GM19099 (cell line): ENCODE measurements around the gene SLC1A4.

Source experiments
- POLR2A ChIP-seq: IDR thresholded peaks from 3 replicates; pipeline ENCODE4 v1.6.1; 2011; ENCODE audit warnings: low read depth; ENCODE audit not compliant: insufficient read length; ENCODE audit errors: extremely low read depth

Gene SLC1A4

DNA sequence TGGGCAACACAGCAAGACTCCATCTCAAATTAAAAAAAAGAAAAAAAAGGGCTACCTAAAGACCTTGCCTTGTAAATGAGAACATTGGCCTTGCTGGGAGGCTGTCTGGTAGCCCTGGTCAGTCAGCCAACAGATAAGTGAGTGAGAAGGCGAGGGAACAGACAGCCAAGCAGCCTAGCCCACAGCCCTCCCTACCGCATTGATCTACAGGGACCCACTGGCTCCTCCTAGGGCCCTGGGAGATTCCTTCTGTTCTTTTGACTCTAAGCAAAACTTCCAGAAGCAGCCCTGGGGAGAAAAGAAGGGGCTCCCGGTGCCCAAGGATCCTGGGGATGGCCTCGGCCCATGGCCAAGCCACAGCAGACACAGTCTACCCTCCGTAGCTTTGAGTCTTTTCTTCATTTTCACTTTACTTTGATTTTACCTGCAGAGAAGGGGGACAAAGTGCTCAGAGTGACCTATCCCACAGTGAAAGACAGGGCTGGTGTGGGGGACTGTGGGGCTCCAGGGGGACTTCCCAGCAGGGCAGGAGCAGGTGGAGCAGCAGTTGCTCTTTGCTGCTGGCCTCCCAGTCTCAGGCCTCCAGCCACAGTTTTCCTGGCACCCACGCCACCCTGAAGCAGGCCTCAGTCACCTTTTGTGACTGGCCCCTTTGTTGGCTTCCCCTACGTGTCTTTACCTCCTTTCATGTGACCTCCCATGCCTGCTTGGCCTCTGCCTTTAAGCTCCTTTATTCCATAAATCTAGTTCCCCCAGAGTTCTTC, 72.1 kb downstream of the SLC1A4 start:
- TF ChIP-seq POLR2A, result no peak

DNA sequence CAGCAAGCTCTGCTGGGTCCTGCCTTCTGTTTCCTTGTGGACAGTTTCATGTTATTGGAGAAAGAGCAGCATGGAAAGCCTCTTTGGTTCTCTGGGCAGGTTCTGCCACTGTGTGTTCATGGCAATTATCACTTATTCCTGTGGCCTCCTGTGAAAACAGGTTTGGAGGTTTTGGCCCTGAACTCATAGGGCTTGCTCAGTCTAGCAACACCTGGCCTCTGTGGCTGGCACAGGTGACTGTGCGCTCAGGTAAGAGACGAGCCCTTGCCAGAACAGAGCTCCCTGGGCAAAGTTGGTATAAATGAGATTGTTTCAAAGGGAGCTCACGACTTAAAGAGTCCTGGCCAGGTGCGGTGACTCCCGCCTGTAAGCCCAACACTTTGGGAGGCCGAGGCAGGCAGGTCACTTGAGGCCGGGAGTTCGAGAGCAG, 72.7 kb downstream of the SLC1A4 start:
- TF ChIP-seq POLR2A, result no peak

DNA sequence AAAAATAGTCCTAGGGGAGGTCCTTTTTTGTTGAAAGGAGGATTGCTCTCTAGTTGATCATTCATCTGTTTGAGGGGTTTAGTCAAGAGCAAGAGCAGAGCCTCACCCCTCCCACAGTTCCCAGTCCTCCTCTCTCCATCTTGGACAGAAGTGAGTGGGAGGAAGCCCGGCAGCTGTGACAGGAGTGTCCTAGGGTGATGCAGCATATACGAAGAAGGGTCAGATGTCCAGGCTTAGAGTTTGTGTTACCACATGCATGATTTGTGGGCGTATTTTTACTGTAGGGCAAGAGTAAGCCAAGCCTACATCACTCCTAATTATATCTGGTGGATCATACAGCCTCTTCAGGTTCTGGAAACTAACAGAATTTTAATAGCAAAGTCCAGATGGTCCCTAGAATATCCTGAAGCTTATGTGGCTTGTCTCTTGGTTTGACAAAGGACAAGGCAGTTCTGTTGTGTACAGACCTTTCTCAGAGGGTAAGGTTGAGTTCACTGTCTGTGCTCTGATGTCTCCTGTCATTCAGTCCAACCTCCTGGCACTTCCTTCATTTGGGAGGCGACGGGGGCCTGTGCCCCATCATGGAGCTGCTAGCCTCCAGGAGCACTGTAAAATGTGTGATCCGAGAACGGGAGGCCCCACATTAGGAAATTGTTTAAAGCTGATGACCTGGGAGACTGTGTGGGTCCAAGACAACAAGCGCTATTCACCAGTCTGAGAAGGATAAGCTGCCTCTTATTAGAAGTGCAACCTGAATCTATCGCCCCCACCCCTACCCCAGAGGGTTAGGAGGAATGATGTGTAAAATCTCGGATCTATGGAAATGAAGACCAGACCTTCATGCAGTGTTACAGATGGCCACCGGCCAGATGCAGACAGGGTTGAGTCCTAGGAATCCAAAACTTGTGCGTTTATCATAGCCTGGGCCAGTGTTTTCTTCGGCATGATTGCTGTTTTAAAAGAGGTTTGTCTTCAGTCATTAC, 73.9 kb downstream of the SLC1A4 start:
- no peak for TF ChIP-seq POLR2A

DNA sequence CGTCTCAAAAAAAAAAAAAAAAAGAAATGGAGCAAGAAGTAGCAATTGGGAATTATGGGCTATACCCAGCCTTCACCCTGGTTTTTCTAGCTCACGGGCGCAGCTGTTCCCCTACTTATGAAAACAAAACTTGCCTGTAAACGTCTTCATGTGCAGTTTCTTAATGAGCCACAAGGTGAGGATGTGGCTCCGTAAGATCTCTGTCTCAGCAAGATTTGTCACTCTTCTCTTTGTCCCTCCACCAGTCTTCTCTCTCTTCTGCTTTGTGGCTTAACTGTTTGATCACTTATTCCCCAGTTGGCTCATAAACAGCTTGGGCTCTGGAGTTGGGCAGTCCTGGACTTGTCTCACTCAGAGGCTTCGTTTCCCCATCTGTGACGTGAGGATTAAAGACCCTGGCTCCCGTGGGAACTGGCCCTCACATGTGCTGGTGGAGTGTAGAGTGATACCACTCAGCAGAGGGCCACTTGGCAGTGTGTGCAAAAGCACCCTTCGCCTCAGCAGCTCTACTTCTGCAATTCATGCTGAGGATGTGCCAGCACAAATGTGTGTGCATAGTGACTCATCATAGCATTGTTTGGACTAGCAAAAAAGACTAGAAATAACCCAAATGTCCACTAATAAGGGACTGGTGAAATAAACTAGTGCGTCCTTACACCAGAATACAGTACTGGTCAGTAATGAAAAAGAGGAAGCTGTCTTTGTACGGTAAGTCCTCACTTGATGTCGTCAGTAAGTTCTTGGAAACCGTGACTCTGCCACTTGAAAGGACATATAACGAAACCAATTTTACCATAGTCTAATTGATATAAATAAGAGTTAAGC, 75.7 kb downstream of the SLC1A4 start:
- TF ChIP-seq POLR2A, result no peak

DNA sequence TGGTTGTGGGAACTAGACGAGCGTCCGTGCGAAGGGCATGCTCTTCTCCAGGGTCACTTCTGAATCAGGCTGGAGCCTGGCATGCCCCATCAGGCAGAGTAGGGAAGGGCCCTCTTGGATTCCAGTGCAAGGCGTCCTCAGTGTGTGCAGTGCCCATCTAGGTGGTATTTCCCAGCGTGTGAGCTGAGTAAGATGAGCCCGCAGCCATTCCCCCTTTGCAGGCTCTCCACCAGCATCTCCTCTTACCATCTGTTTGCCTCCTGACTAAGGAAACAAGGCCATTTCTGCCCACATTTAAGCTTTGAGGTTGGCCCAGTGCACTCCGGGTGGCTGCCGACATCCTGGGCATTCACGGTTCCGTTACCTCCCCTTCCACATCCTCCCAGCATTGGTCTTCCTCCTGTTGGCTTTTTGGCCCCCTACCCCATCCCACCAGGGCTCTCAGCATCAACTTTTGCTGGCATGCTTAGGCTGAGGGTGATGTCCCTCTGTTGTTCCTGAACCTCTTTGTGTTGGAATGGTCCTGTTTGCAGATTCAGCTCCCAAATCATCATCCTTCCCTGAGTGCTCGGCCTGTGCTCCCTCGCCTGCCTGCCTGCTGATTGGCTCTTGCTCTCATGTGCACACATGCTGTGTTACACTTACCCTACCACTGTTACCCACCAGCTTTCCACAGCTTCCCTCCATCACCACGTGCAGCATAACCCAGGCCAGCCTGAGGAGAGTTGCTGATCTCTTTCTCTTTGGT, 78.8 kb downstream of the SLC1A4 start:
- TF ChIP-seq POLR2A, result no peak

DNA sequence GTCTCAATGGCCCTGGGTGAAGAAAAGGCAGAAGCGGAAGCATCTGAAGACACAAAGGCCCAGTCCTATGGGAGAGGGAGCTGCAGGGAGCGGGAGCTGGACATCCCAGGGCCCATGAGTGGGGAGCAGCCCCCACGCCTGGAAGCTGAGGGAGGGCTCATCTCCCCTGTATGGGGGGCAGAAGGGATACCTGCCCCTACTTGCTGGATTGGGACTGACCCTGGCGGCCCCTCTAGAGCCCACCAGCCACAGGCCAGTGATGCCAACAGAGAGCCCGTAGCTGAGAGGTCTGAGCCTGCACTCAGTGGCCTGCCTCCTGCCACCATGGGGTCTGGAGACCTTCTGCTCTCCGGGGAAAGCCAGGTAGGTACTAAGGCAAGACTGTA, 80.2 kb downstream of the SLC1A4 start:
- TF ChIP-seq POLR2A, result no peak

DNA sequence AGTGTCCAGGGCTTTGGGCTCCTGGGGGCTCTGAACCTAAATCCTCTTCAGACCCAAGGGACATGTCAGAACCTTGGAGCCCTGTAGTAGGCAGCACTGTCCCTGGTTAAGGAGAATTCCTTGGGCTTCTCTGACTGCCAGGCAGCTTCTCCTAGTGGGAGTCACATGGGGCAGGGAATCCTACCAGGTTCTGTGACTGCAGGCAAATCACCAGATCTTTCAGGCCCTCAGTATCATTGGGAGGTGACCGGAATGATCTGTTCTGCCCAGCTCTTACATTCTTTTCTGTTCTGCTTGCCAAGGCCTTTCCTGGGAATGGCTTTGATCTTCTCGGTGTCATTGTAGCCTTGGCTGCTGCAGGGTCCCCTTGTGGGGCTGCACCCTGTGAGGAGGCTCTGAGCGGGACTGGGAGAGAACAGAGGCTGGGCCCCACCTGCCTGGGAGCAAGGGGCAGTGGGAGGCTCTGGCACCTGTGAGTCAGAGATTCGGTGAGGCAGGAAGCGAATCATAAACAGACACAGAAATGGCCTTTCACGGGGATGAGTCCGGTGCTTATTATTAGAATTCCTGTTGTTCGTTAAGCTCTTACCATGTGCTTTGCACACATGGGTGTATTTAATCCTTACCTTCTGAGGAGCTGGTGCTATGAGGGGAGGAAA, 81.1 kb downstream of the SLC1A4 start:
- TF ChIP-seq POLR2A, result no peak

DNA sequence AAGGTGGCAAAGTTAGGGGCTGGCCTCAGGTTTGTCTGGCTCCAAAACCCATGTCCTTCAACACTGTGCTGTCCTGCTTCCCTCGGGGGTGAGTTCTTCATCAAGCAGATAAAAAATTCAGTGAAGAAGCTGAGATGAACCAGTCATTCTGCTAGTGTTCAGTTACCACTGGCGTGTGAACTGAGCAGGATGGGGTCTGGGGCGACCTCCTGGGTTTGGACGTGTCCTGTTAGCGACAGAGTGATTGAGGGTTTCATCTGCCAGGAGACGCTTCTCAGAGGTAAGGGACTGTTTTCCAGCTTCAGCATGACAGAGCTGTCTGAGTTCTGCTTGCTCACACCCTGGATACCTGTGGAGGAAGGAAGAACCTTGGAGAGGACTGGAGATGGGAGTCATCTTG, 81.7 kb downstream of the SLC1A4 start:
- no peak for TF ChIP-seq POLR2A

DNA sequence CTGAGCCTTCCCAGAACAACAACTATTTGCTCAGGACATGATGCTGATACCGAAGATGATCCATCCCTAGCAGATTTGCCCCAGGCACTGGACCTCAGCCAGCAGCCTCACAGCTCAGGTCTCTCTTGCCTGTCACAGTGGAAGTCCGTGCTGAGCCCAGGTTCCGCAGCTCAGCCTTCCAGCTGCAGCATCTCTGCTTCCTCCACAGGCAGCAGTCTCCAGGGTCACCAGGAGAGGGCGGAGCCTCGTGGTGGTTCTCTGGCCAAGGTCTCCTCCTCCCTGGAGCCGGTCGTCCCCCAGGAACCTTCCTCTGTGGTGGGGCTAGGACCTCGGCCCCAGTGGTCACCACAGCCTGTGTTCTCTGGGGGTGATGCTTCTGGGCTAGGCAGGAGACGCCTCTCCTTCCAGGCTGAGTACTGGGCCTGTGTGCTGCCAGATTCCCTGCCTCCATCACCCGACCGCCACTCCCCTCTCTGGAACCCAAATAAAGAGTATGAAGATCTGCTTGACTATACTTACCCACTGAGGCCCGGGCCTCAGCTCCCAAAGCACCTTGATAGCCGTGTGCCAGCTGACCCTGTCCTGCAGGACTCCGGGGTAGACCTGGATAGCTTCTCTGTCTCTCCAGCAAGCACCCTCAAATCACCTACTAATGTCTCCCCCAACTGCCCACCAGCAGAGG, 82.4 kb downstream of the SLC1A4 start:
- TF ChIP-seq POLR2A, result no peak

DNA sequence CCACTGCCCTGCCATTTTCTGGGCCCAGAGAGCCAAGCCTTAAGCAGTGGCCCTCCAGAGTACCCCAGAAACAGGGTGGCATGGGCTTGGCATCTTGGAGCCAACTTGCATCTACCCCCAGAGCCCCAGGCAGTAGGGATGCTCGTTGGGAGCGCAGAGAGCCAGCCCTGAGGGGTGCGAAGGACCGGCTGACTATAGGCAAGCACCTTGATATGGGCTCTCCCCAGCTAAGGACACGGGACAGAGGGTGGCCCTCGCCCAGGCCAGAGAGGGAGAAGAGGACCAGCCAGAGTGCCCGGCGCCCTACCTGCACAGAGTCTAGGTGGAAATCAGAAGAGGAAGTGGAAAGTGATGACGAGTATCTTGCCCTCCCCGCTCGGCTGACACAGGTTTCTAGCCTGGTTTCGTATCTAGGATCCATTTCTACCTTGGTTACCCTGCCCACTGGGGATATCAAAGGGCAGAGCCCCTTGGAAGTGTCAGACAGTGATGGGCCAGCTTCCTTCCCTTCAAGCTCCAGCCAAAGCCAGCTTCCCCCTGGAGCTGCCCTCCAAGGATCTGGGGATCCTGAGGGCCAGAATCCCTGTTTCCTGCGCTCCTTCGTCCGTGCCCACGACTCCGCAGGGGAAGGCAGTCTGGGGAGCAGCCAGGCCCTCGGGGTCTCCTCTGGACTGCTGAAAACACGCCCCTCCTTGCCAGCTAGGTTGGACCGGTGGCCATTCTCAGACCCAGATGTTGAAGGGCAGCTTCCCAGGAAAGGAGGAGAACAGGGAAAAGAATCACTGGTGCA, 83.2 kb downstream of the SLC1A4 start:
- TF ChIP-seq POLR2A, result no peak
